Progenitor cell of endocrine pancreas (in vitro differentiated cells): ENCODE measurements around the gene IGFALS. TPM values are rescaled to one million over a fixed set of nuclear protein-coding genes. Genes with fewer than 3 reads are reported as not detected.

Source experiments
- DNase-seq: peaks from one replicate; pipeline ENCODE4 v3.0.0; 2021; ENCODE audit warnings: low spot score; ENCODE audit not compliant: unreplicated experiment
- H3K27ac Mint-ChIP-seq: 2 replicates; pipeline ENCODE4 v1.8.0; 2021; ENCODE audit warnings: mild to moderate bottlenecking, moderate library complexity, mixed read lengths
- H3K27me3 Mint-ChIP-seq: 2 replicates; pipeline ENCODE4 v1.8.0; 2021; ENCODE audit warnings: mixed read lengths
- H3K36me3 Mint-ChIP-seq: 2 replicates; pipeline ENCODE4 v1.8.0; 2022; ENCODE audit warnings: mixed read lengths; ENCODE audit not compliant: insufficient read depth
- H3K4me1 Mint-ChIP-seq: 2 replicates; pipeline ENCODE4 v1.8.0; 2021; ENCODE audit warnings: low read depth, mixed read lengths
- H3K4me3 Mint-ChIP-seq: 2 replicates; pipeline ENCODE4 v1.8.0; 2021; ENCODE audit warnings: low read depth, mild to moderate bottlenecking, moderate library complexity, mixed read lengths
- H3K9me3 Mint-ChIP-seq: 2 replicates; pipeline ENCODE4 v1.8.0; 2021; ENCODE audit warnings: low read depth, mixed read lengths
- total RNA-seq: library from RNA; stranded (reverse); gene quantifications from 2 replicates; pipeline ENCODE4 v1.2.1, GENCODE V29; 2021
- TF ChIP-seq, protein P1 (sequence below): fragments of 200-600 bp; sonication (generic); IDR thresholded peaks from one replicate; pipeline ENCODE4 v1.5.0; 2021; ENCODE audit warnings: antibody characterized with exemption, mild to moderate bottlenecking; ENCODE audit not compliant: unreplicated experiment

The IGFALS gene
- total RNA-seq, 1 donor from 2014 or later, result 1.2 TPM

DNA sequence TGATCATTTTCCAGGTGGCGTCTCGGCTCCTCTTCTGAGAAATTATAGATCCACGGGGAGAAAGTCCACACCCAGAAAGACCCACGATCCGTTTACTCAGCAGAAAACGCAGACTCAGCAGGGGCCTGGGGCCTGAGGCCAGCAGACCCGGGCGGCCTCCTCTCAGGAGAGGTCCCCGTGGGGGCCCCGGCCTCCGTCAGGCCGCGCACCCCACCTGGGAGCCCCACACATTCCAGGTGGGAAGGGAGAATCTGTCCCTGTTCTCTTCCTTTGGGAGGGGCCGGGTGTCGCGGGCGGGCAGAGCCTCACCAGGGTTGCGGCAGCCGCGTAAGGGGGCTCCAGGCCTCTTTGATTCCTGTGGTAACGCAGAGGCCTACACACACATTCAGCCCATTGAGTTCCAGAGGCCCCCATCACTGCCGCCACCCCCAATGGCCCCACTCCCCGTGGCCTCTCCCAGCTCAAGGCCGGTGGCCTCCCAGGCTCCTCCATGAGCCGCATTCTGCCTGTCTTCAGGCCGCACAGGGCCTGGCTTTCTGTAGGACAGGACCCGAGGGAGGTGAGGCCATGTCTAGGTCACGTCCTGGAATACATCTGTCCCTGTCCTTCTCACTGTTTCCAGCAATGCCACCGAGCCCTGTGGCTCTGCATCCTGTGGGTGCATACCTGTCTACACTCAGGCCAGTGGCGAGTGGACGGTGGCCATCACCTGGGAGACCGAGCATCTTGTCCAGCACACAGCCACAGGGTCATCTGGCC is 1.6 kb upstream of the IGFALS start:
- Mint-ChIP-seq H3K36me3 (peaks cover 8% of the 10 kb centered on the region), H3K27ac (no peak overlapping the region), H3K9me3 (peaks cover 7% of the 10 kb centered on the region), H3K4me1 (peaks cover 3% of the 10 kb centered on the region), H3K4me3 (no peak overlapping the region), H3K27me3 (no peaks in the 10 kb centered on the region)
- no peak for DNase-seq
- TF ChIP-seq, protein P1, sequence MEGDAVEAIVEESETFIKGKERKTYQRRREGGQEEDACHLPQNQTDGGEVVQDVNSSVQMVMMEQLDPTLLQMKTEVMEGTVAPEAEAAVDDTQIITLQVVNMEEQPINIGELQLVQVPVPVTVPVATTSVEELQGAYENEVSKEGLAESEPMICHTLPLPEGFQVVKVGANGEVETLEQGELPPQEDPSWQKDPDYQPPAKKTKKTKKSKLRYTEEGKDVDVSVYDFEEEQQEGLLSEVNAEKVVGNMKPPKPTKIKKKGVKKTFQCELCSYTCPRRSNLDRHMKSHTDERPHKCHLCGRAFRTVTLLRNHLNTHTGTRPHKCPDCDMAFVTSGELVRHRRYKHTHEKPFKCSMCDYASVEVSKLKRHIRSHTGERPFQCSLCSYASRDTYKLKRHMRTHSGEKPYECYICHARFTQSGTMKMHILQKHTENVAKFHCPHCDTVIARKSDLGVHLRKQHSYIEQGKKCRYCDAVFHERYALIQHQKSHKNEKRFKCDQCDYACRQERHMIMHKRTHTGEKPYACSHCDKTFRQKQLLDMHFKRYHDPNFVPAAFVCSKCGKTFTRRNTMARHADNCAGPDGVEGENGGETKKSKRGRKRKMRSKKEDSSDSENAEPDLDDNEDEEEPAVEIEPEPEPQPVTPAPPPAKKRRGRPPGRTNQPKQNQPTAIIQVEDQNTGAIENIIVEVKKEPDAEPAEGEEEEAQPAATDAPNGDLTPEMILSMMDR, result no peak

DNA sequence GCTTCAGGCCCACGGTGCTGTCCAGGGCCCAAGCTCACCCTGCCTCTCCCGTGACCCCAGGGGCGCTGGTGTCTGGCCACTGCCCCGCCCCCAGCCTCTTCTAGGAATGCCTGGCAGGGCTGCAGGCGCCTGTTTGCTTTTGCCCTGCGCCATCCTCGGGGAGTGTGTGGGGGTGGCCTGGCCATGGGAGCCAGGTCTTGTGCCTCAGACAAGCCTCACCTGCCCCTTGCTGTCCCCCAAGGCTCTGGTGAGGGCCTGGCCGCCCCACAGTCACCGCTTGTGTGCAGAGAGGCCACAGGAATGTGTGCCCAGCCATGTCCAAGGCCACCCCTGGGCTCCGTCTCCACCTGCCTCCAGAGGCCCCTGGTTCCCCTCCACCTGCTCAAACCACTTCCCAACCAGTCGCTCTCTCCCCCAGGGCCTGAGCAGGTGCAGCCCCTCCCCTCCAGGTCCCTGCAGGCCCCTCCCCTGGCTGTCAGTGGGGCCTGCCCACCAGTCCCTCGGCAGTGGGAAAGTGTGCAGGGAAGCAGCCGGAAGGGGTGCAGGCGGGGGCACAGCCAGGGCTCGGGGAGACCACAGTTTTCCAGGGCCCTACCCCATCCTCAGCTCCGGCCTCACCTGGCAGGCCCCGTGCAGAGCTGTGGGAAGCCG is 841 bp upstream of the IGFALS start:
- H3K4me3 Mint-ChIP-seq, result no peak overlapping the region
- TF ChIP-seq, protein P1, result no peak
- H3K36me3 Mint-ChIP-seq, result peaks cover 5% of the 10 kb centered on the region
- peak; percentile 33 for DNase-seq
- H3K9me3 Mint-ChIP-seq, result peaks cover 5% of the 10 kb centered on the region
- H3K27me3 Mint-ChIP-seq, result no peaks in the 10 kb centered on the region
- H3K4me1 Mint-ChIP-seq, result peaks cover 3% of the 10 kb centered on the region
- H3K27ac Mint-ChIP-seq, result peak overlapping the region; percentile 62

DNA sequence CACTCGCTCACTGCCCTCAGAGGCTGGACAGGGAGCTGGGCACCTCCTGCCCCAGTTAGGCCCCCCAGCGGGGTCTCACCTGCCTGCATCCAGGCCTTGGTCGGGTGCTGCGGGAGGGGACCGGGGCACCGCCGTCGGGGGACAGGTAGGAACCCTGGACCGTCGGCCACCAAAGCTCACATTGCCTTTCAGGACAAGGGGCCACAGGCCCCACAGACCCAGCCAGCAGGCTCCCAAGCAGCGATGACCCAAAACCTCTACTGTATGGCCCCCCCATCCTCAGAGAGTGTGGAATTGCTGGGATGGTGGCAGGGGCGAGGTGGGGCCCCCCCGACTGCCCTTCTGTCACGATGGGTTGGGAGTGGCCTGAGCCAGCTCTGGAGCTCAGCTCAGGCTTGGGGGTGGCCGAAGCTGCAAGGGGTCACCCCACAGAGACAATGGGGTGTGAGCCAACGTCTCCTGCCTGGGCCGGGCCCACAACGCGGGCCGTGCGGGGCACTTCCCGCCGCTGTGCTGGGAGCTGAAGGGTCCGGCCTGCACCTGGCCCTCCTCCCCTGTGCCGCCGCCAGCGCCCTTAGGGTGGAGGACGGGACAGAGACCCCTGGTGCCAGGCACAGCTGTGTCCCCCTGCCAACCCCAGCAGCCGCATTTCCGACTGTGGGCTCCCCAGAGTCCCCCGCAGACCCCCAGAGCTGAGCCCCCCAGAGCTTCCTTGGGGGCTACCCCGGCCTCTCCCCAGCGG is 498 bp downstream of the IGFALS start:
- DNase-seq, result no peak
- peaks cover 3% of the 10 kb centered on the region for H3K4me1 Mint-ChIP-seq
- H3K27ac Mint-ChIP-seq, result no peak overlapping the region
- no peaks in the 10 kb centered on the region for H3K27me3 Mint-ChIP-seq
- no peaks in the 10 kb centered on the region for H3K9me3 Mint-ChIP-seq
- no peak overlapping the region for H3K4me3 Mint-ChIP-seq
- TF ChIP-seq, protein P1, result no peak
- peaks cover 6% of the 10 kb centered on the region for H3K36me3 Mint-ChIP-seq

DNA sequence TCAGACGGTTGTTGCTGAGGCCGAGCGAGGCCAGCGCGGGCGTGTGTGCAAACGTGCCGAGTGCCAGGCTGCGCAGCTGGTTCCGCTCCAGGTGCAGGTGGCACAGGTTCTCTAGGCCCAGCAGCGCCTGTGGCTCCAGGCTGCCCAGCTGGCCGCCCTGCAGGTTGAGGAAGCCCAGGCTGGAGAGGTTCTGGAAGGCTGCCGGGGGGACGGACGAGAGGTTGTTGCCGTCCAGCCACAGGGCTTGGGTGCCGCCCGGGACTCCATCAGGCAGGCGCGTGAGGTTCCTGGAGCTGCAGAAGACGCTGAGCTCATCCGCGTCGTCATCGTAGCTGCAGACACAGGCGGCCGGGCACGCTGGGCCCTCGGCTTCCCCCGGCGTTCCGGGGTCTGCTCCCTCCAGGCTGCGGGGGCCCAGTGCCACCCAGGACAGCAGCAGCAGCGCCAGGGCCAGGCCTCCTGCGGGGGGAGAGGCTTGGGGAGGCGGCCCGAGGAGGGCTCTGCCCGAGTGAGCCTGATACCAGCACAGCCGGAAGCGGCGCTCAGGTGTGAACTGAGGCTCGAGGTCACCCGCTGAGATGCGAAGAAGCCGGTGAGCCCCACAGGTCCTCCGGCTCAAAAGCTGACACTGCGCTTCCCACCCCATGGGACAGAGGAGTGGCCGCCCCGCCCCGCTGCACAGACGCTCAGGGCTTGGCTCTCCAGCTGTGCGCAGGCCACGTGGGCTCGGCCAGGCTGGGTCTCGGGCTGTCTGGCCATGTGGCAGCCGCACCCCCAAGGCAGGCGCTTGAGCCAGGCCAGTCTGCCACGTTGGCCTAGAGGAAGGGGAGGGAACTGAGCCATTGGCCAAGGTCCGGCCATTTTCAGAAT is 1.3 kb downstream of the IGFALS start:
- peak; percentile 9 for DNase-seq
- H3K4me1 Mint-ChIP-seq, result peaks cover 3% of the 10 kb centered on the region
- H3K9me3 Mint-ChIP-seq, result no peaks in the 10 kb centered on the region
- no peak overlapping the region for H3K4me3 Mint-ChIP-seq
- TF ChIP-seq, protein P1, result no peak
- no peak overlapping the region for H3K27ac Mint-ChIP-seq
- H3K36me3 Mint-ChIP-seq, result peaks cover 5% of the 10 kb centered on the region
- no peaks in the 10 kb centered on the region for H3K27me3 Mint-ChIP-seq
